Neural cell (in vitro differentiated cells): ENCODE measurements around the gene HIVEP3.

ENCODE experiments used
- CTCF ChIP-seq: fragments of 450-650 bp; IDR thresholded peaks from 2 replicates; pipeline ENCODE4 v1.5.1; 2014; ENCODE audit warnings: antibody characterized with exemption, mild to moderate bottlenecking, moderate library complexity; ENCODE audit not compliant: poor library complexity, severe bottlenecking
- EP300 ChIP-seq: fragments of 450-650 bp; conservative IDR thresholded peaks from 2 replicates; pipeline ENCODE4 v1.6.1; 2014; ENCODE audit warnings: antibody characterized with exemption, mild to moderate bottlenecking, moderate library complexity; ENCODE audit not compliant: poor library complexity, severe bottlenecking

- TF ChIP-seq CTCF: no peak
- TF ChIP-seq EP300: no peak
Measured at GRCh38 chr1:41640756-41641474, 277.8 kb downstream of the HIVEP3 start.
